Stomach (tissue), 19 donors: Measurements from ENCODE around the gene FAM83D. TPM values are rescaled to one million over a fixed set of nuclear protein-coding genes. Genes with fewer than 3 reads are reported as not detected.

Experiments used
- DNase-seq, 2 donors: peaks; one replicate each; pipeline versions ENCODE4 v3.0.0 to v3.0.0-alpha.2; 2013 to 2019
- H3K27ac ChIP-seq, 5 donors: fragments of 200-600 bp in 4 of 5; sonication (generic) in 4 of 5; one replicate each; pipeline ENCODE4 v1.5.1; 2013 to 2019; ENCODE audit warnings: mild to moderate bottlenecking in 1 of 5, moderate library complexity in 1 of 5
- H3K27me3 ChIP-seq, 3 donors: fragments of 200-600 bp; sonication (generic); one replicate each; pipeline ENCODE4 v1.5.1; 2017 to 2019; ENCODE audit warnings: mixed run types in 1 of 3
- H3K36me3 ChIP-seq, 4 donors: fragments of 200-600 bp; sonication (generic); 1 replicate in 3 of 4; 2 replicates in 1 of 4; pipeline ENCODE4 v1.5.1; 2016 to 2019
- H3K4me1 ChIP-seq, 4 donors: fragments of 200-600 bp; sonication (generic); one replicate each; pipeline ENCODE4 v1.5.1; 2016 to 2019
- H3K4me3 ChIP-seq, 4 donors: fragments of 200-600 bp; sonication (generic) in 3 of 4; one replicate each; pipeline ENCODE4 v1.5.1; 2016 to 2019; ENCODE audit warnings: mild to moderate bottlenecking in 1 of 4
- H3K9me3 ChIP-seq, 4 donors: fragments of 200-600 bp; sonication (generic); one replicate each; pipeline ENCODE4 v1.5.1; 2016 to 2019
- EP300 ChIP-seq: sonication (generic); formaldehyde crosslinking; IDR thresholded peaks from one replicate; pipeline ENCODE4 v1.6.1; 2017; ENCODE audit warnings: antibody characterized with exemption
- POLR2A ChIP-seq, 4 donors: fragments of 450-650 bp; IDR thresholded peaks; one replicate each; pipeline ENCODE4 v1.6.1; 2016; ENCODE audit warnings: antibody characterized with exemption in 4 of 4, control low read depth in 2 of 4, mild to moderate bottlenecking in 1 of 4, moderate library complexity in 1 of 4
- POLR2AphosphoS5 ChIP-seq, 3 donors: sonication (generic); formaldehyde crosslinking; IDR thresholded peaks; one replicate each; pipeline ENCODE4 v1.6.1; 2016; ENCODE audit warnings: antibody characterized with exemption in 3 of 3
- WGBS, 5 donors: extraction: QIAGEN DNeasy Blood & Tissue Kit in 3 of 5; methylation state at CpG; one replicate each; pipeline versions ENCODE4 v1.1.5 to v1.1.7; 2013 to 2018; 5-methylcytosine and 5-hydroxymethylcytosine counted together
- intact Hi-C: fragments of 100-400 bp; cut with DNase I; formaldehyde crosslinking; loops from one replicate; pipeline ENCODE4 v1.15.1; 2023; ENCODE audit warnings: low total_unique reads
- long read RNA-seq, 10 donors: transcript quantifications; one replicate each; lab custom pipeline, GENCODE V29; 2026
- polyA plus RNA-seq, 3 donors: library from polyadenylated mRNA; stranded (reverse); fragments of 200-250 nt; gene quantifications; one replicate each; pipeline ENCODE4 v1.2.3, GENCODE V29; 2013
- total RNA-seq, 5 donors: library from RNA; depleted of rRNA; stranded (reverse); fragments of >200 nt; gene quantifications; one replicate each; pipeline versions ENCODE4 v1.1.0 to v1.2.3, GENCODE V29; 2014 to 2016
- TF ChIP-seq, protein P1 (sequence below), 7 experiments: fragments of 450-650 bp in 4 of 7; fragments of 200-600 bp in 3 of 7; sonication (generic) in 3 of 7; IDR thresholded peaks; one replicate each; pipeline ENCODE4 v1.5.1; 2016 to 2019; ENCODE audit warnings: antibody characterized with exemption in 7 of 7, control low read depth in 2 of 7, mild to moderate bottlenecking in 1 of 7
- donor health status: healthy with polysubstance abuse.
- donor health status: Bipolar disorder and iron deficiency.
- donor health status: healthy.

The FAM83D gene, protein sequence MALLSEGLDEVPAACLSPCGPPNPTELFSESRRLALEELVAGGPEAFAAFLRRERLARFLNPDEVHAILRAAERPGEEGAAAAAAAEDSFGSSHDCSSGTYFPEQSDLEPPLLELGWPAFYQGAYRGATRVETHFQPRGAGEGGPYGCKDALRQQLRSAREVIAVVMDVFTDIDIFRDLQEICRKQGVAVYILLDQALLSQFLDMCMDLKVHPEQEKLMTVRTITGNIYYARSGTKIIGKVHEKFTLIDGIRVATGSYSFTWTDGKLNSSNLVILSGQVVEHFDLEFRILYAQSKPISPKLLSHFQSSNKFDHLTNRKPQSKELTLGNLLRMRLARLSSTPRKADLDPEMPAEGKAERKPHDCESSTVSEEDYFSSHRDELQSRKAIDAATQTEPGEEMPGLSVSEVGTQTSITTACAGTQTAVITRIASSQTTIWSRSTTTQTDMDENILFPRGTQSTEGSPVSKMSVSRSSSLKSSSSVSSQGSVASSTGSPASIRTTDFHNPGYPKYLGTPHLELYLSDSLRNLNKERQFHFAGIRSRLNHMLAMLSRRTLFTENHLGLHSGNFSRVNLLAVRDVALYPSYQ
- total RNA-seq (100 to 1,000 TPM in 2 of 5 donors, 10 to 100 TPM in 2, 1 to 10 TPM in 1; 2.0 to 289 (median 36.4) TPM), polyA plus RNA-seq (10 to 100 TPM in 1 of 3 donors, 1 to 10 TPM in 2; 2.3 to 22.9 (median 3.1) TPM)
- long read RNA-seq, donor 1, partial matches to known transcripts, result 0 of 3 reads
- long read RNA-seq, donor 1, other reads (novel, unspliced or antisense), result 0 of 3 reads
- long read RNA-seq, donor 2, transcript FAM83D-201 (4 exons, 2,475 nt), result major isoform, 7 of 7 reads
- long read RNA-seq, donor 2, partial matches to known transcripts, result 0 of 7 reads
- long read RNA-seq, donor 2, other reads (novel, unspliced or antisense), result 0 of 7 reads
- long read RNA-seq, donor 3, partial matches to known transcripts, result 0 of 1 reads
- long read RNA-seq, donor 3, other reads (novel, unspliced or antisense), result 0 of 1 reads
- long read RNA-seq, donor 4, result 0 reads
- long read RNA-seq, donor 5, transcript FAM83D-201 (4 exons, 2,475 nt), result major isoform, 5 of 5 reads
- long read RNA-seq, donor 5, partial matches to known transcripts, result 0 of 5 reads
- long read RNA-seq, donor 5, other reads (novel, unspliced or antisense), result 0 of 5 reads
- long read RNA-seq, donor 6, partial matches to known transcripts, result 0 of 4 reads
- long read RNA-seq, donor 6, other reads (novel, unspliced or antisense), result 0 of 4 reads
- long read RNA-seq, donor 7, result 0 reads
- long read RNA-seq, donor 8, result 0 reads
- long read RNA-seq, donor 9, partial matches to known transcripts, result 0 of 1 reads
- long read RNA-seq, donor 9, other reads (novel, unspliced or antisense), result 0 of 1 reads
- long read RNA-seq, donor 10, result 0 reads

DNA sequence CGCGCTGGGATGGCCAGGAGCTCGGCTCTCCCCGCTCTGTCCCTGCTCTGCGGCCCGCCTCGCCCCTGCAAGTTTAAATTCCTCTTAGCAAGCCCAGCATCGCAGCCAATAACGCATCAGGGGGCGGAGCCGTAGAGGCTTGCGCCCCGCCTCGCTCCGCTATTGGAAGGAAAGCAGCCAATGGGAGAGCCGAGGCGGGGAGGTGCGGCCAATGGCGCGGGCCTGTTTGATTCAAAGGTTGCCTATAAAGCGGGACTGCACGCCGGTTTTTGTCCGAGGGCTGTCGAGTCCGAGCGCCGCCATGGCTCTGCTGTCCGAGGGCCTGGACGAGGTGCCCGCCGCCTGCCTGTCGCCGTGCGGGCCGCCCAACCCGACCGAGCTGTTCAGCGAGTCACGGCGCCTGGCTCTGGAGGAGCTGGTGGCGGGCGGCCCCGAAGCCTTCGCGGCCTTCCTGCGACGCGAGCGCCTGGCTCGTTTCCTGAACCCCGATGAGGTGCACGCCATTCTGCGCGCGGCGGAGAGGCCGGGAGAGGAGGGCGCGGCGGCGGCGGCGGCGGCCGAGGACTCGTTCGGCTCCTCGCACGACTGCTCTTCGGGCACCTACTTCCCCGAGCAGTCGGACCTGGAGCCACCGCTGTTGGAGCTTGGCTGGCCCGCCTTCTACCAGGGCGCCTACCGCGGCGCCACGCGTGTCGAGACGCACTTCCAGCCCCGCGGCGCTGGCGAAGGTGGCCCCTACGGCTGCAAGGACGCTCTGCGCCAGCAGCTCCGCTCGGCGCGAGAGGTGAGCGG is at the start of gene FAM83D:
Gene FAM83D (plus strand): TSS at position 276 of the 792 bp plus-strand sequence. CDS start 26 bp downstream, at position 302.
- peaks cover 9 to 45% (median 23%) of the 10 kb centered on the region in 4 donors for H3K4me1 ChIP-seq
- no peaks in the 10 kb centered on the region for H3K36me3 ChIP-seq
- peak within 1 kb of the TSS in 4 of 5 donors; percentile 55 to 82 (median 70) for H3K27ac ChIP-seq
- H3K27me3 ChIP-seq, result peaks cover 0 to 8% (median 0%) of the 10 kb centered on the region in 3 donors
- 0 to 1% (median 0%) methylated on average over 25 to 95 of the region's 95 CpGs for WGBS, 5 donors
- TF ChIP-seq EP300 (no peak), POLR2AphosphoS5 (IDR thresholded peaks at IDR 0.05) (peak; percentile 58 to 95 (median 88)), POLR2A (IDR thresholded peaks at IDR 0.05) (peak in 2 of 4 donors; percentile 15 to 46)
- TF ChIP-seq, protein P1, sequence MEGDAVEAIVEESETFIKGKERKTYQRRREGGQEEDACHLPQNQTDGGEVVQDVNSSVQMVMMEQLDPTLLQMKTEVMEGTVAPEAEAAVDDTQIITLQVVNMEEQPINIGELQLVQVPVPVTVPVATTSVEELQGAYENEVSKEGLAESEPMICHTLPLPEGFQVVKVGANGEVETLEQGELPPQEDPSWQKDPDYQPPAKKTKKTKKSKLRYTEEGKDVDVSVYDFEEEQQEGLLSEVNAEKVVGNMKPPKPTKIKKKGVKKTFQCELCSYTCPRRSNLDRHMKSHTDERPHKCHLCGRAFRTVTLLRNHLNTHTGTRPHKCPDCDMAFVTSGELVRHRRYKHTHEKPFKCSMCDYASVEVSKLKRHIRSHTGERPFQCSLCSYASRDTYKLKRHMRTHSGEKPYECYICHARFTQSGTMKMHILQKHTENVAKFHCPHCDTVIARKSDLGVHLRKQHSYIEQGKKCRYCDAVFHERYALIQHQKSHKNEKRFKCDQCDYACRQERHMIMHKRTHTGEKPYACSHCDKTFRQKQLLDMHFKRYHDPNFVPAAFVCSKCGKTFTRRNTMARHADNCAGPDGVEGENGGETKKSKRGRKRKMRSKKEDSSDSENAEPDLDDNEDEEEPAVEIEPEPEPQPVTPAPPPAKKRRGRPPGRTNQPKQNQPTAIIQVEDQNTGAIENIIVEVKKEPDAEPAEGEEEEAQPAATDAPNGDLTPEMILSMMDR (IDR thresholded peaks at IDR 0.05), result peak in 2 of 7 experiments; percentile 70 to 80
- H3K9me3 ChIP-seq, result no peaks in the 10 kb centered on the region
- peak; percentile 94 to 98 for DNase-seq
- intact Hi-C loops, result loop anchor here (10.0 kb wide), 1 partner anchor 128 kb away; no protein-coding TSS in a partner anchor
- peak within 1 kb of the TSS; percentile 60 to 82 (median 74) for H3K4me3 ChIP-seq

DNA sequence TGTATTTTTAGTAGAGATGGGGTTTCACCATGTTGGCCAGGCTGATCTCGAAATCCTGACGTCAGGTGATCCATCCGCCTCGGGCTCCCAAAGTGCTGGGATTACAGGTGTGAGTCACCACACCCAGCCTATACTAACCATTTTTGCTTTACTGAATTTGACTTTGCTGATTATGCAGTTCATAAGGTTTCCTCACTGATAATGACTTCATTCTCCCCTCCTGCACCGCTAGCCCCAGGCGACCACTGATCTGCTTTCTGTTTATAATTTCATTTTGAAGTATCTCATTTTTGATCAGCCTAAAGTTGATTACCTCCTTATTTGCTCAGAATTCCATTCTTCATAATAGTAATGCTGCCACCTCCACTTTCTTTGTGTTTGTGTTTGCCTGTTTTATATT is 48.7 kb upstream of the FAM83D start:
- no peak for DNase-seq
- TF ChIP-seq, protein P1 (IDR thresholded peaks at IDR 0.05), result no peak
- TF ChIP-seq EP300 (no peak), POLR2AphosphoS5 (IDR thresholded peaks at IDR 0.05) (no peak), POLR2A (IDR thresholded peaks at IDR 0.05) (no peak)
- Histone ChIP-seq H3K4me1 (peaks cover 0 to 26% (median 14%) of the 10 kb centered on the region in 4 donors), H3K27me3 (peaks cover 0 to 63% (median 4%) of the 10 kb centered on the region in 3 donors), H3K9me3 (no peaks in the 10 kb centered on the region), H3K27ac (no peak overlapping the region), H3K36me3 (no peaks in the 10 kb centered on the region), H3K4me3 (no peak overlapping the region)
- WGBS, 5 donors, result 74 to 91% (median 77%) methylated on average over 6 of the region's 6 CpGs
- intact Hi-C loops, result no loop called here

DNA sequence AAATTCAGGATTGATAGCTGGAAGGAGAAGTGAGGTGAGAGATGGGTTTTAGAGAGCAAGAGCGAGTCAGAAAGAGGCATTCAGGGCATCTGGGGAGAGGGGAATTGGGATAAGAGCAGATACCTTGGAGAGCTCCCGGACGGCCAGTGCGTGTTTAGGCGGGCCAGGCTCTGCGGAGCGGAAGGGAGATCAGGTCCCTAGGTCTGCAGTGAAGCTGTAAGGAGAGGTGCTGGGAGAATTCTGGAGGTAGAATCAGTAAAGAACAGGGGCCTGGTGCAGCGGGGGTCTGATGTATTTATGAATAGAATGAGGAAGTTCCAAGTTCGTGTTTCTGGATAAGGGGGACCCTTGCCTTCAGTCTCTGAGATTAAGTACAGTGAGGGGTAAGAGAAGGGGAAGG is 47.4 kb upstream of the FAM83D start:
- Histone ChIP-seq H3K9me3 (no peaks in the 10 kb centered on the region), H3K27me3 (peaks cover 0 to 64% (median 4%) of the 10 kb centered on the region in 3 donors), H3K4me3 (no peak overlapping the region), H3K36me3 (no peaks in the 10 kb centered on the region), H3K27ac (no peak overlapping the region), H3K4me1 (peaks cover 0 to 23% (median 17%) of the 10 kb centered on the region in 4 donors)
- 22 to 32% (median 25%) methylated on average over 9 of the region's 9 CpGs for WGBS, 5 donors
- TF ChIP-seq EP300 (no peak), POLR2A (IDR thresholded peaks at IDR 0.05) (no peak), POLR2AphosphoS5 (IDR thresholded peaks at IDR 0.05) (no peak)
- TF ChIP-seq, protein P1 (IDR thresholded peaks at IDR 0.05), result no peak
- peak in 1 of 2 donors; percentile 72 for DNase-seq
- intact Hi-C loops, result no loop called here
